ENCODE measurements around the gene PTPN7. TPM values are rescaled to one million over a fixed set of nuclear protein-coding genes. Genes with fewer than 3 reads are reported as not detected.

PTPN7 gene
- total RNA-seq, 2 experiments from 2014 or later = 67.5 to 83.1 TPM

- POLR2A ChIA-PET = no interaction called here
- CTCF ChIA-PET (ENCODE audit: unreplicated experiment) = no interaction called here
Measured at GRCh38 chr1:202201266-202201665, 40.9 kb upstream of the PTPN7 start.

GRCh38 chr1:202200669-202201068 lies 40.3 kb upstream of the PTPN7 start:
- no peaks in the 10 kb centered on the region for H3K4me1 ChIP-seq (ENCODE audit: insufficient read depth, low read length, poor library complexity, severe bottlenecking)
- H3K4me3 ChIP-seq (ENCODE audit: low read depth, low read length, poor library complexity, severe bottlenecking) = no peak overlapping the region
- H3K4me2 ChIP-seq (ENCODE audit: low read length) = no peak overlapping the region
- H2AFZ ChIP-seq (ENCODE audit: low read length) = no peak overlapping the region
- BruUV-seq (replicated peaks) = no TSS peak
- ChIA-PET CTCF (ENCODE audit: unreplicated experiment) (no interaction called here), POLR2A (no interaction called here)
- no peaks in the 10 kb centered on the region for H4K20me1 ChIP-seq (ENCODE audit: insufficient read depth, low read length)
- H3K36me3 ChIP-seq (ENCODE audit: insufficient read depth, low read length) = no peaks in the 10 kb centered on the region
- no peaks in the 10 kb centered on the region for H3K79me2 ChIP-seq (ENCODE audit: insufficient read depth, low read depth, low read length)
- H3K9me2 ChIP-seq (ENCODE audit: insufficient read depth, low read length) = no peaks in the 10 kb centered on the region
- intact Hi-C loops (cut with micrococcal nuclease; ENCODE audit: unreplicated experiment) = no loop called here
- no peak overlapping the region for H3K27ac ChIP-seq (ENCODE audit: low read depth, low read length, poor library complexity, severe bottlenecking)
- no peaks in the 10 kb centered on the region for H3K9me3 ChIP-seq (ENCODE audit: low read length)
- no peak for DNase-seq (ENCODE audit: low spot score)
- no peak for TF ChIP-seq CTCF (conservative IDR thresholded peaks at IDR 0.05; ENCODE audit: low read length)
- TF ChIP-seq EZH2phosphoT487 (IDR thresholded peaks at IDR 0.05; ENCODE audit: borderline replicate concordance, low read depth, low read length) = no peak

More at GRCh38 chr1:202201266-202201665, 40.9 kb upstream of the PTPN7 start:
- H4K20me1 ChIP-seq (ENCODE audit: insufficient read depth, low read length) = no peaks in the 10 kb centered on the region
- H3K4me2 ChIP-seq (ENCODE audit: low read length) = no peak overlapping the region
- H2AFZ ChIP-seq (ENCODE audit: low read length) = no peak overlapping the region
- H3K4me1 ChIP-seq (ENCODE audit: insufficient read depth, low read length, poor library complexity, severe bottlenecking) = no peaks in the 10 kb centered on the region
- intact Hi-C loops (cut with micrococcal nuclease; ENCODE audit: unreplicated experiment) = no loop called here
- H3K79me2 ChIP-seq (ENCODE audit: insufficient read depth, low read depth, low read length) = no peaks in the 10 kb centered on the region
- H3K4me3 ChIP-seq (ENCODE audit: low read depth, low read length, poor library complexity, severe bottlenecking) = no peak overlapping the region
- no peaks in the 10 kb centered on the region for H3K9me3 ChIP-seq (ENCODE audit: low read length)
- H3K9me2 ChIP-seq (ENCODE audit: insufficient read depth, low read length) = no peaks in the 10 kb centered on the region
- no peaks in the 10 kb centered on the region for H3K36me3 ChIP-seq (ENCODE audit: insufficient read depth, low read length)
- TF ChIP-seq EZH2phosphoT487 (IDR thresholded peaks at IDR 0.05; ENCODE audit: borderline replicate concordance, low read depth, low read length) (no peak), CTCF (conservative IDR thresholded peaks at IDR 0.05; ENCODE audit: low read length) (no peak)
- no TSS peak for BruUV-seq (replicated peaks)
- DNase-seq (ENCODE audit: low spot score) = no peak
- H3K27ac ChIP-seq (ENCODE audit: low read depth, low read length, poor library complexity, severe bottlenecking) = no peak overlapping the region

- Histone ChIP-seq H3K27ac (ENCODE audit: low read depth, low read length, poor library complexity, severe bottlenecking) (no peak overlapping the region), H3K36me3 (ENCODE audit: insufficient read depth, low read length) (no peaks in the 10 kb centered on the region), H3K4me1 (ENCODE audit: insufficient read depth, low read length, poor library complexity, severe bottlenecking) (no peaks in the 10 kb centered on the region), H3K79me2 (ENCODE audit: insufficient read depth, low read depth, low read length) (no peaks in the 10 kb centered on the region), H4K20me1 (ENCODE audit: insufficient read depth, low read length) (no peaks in the 10 kb centered on the region), H3K4me2 (ENCODE audit: low read length) (no peak overlapping the region), H2AFZ (ENCODE audit: low read length) (no peak overlapping the region), H3K9me3 (ENCODE audit: low read length) (no peaks in the 10 kb centered on the region), H3K9me2 (ENCODE audit: insufficient read depth, low read length) (no peaks in the 10 kb centered on the region), H3K4me3 (ENCODE audit: low read depth, low read length, poor library complexity, severe bottlenecking) (no peak overlapping the region)
- DNase-seq (ENCODE audit: low spot score) = no peak
- ChIA-PET CTCF (ENCODE audit: unreplicated experiment) (no interaction called here), POLR2A (no interaction called here)
- TF ChIP-seq CTCF (conservative IDR thresholded peaks at IDR 0.05; ENCODE audit: low read length) (no peak), EZH2phosphoT487 (IDR thresholded peaks at IDR 0.05; ENCODE audit: borderline replicate concordance, low read depth, low read length) (no peak)
- intact Hi-C loops (cut with micrococcal nuclease; ENCODE audit: unreplicated experiment) = no loop called here
- BruUV-seq (replicated peaks) = no TSS peak
Measured at GRCh38 chr1:202200112-202200548, 39.7 kb upstream of the PTPN7 start.

All from OCI-LY7 (cell line).